HAP-1 (cell line): ENCODE measurements around the gene KLHL13.

Experiments used
- DNase-seq, 2 experiments: peaks; one replicate each; pipeline ENCODE4 v3.0.0-alpha.2; 2016 to 2020; ENCODE audit warnings: low spot score in 2 of 2
- H3K27me3 ChIP-seq: fragments of 250-450 bp; sonication (Bioruptor Pico); 2 replicates; pipeline ENCODE4 v1.5.1; 2020; ENCODE audit warnings: low read depth, mild to moderate bottlenecking, moderate library complexity
- H3K36me3 ChIP-seq: fragments of 250-450 bp; sonication (Bioruptor Pico); replicated peaks from 2 replicates; pipeline ENCODE4 v1.5.1; 2020; ENCODE audit warnings: mild to moderate bottlenecking
- H3K4me1 ChIP-seq: fragments of 250-450 bp; sonication (Bioruptor Pico); 2 replicates; pipeline ENCODE4 v1.5.1; 2020; ENCODE audit warnings: mild to moderate bottlenecking
- H3K4me3 ChIP-seq: fragments of 250-450 bp; sonication (Bioruptor Pico); 2 replicates; pipeline ENCODE4 v1.5.1; 2020; ENCODE audit warnings: mild to moderate bottlenecking, moderate library complexity
- H3K9me3 ChIP-seq: fragments of 250-450 bp; sonication (Bioruptor Pico); 2 replicates; pipeline ENCODE4 v1.5.1; 2020; ENCODE audit warnings: mild to moderate bottlenecking, moderate library complexity
- in situ Hi-C: fragments of 300-500 bp; cut with MboI; formaldehyde crosslinking; loops from 3 replicates; pipeline ENCODE4 v1.14.3; 2020; ENCODE audit warnings: low sequenced_read_pairs, inconsistent platforms, mixed read lengths

Gene KLHL13

DNA sequence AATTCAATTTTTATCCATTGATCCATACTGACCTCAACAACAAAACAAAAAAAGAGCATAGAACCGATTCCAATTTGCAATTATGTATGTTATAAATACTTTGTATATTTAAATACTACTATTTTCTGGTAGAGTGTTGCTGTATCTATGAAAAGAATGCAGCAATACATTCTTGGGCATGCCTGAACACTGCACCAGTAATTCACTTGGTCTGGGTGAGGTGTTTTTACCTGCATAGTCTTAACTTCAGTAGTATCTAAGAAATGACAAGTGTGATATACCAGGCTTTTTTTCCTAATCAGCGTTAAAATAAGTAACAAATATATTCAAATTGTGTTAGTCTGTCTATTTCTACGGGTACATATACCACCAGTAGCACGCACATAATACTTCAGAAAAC lies 120.2 kb downstream of the KLHL13 start:
- Histone ChIP-seq H3K27me3 (no peaks in the 10 kb centered on the region), H3K9me3 (no peaks in the 10 kb centered on the region), H3K36me3 (no peaks in the 10 kb centered on the region), H3K4me1 (peaks cover 2% of the 10 kb centered on the region; the same call in 1 of the 2 replicates), H3K4me3 (no peak overlapping the region)
- in situ Hi-C loops, result loop anchor here (25.0 kb wide), 1 partner anchor 241 kb away; no protein-coding TSS in a partner anchor
- DNase-seq, result no peak

DNA sequence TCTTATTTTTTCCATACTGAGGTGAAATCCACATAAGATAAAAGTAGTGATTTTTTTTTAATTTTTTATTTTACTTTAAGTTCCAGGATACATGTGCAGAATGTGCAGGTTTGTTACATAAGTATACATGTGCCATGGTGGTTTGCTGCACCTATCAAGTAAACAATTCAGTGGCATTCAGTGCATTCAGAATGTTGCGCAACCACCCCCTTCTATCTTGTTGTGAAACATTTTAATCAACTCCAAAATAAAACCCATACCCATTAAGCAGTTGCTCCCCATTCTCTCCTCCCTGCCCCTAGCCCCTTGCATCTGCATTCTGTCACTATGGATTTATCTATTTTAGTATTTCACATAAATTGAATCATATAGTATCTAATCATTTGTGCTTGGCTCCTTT lies 121.2 kb downstream of the KLHL13 start:
- Histone ChIP-seq H3K4me3 (no peak overlapping the region), H3K36me3 (no peaks in the 10 kb centered on the region), H3K27me3 (no peaks in the 10 kb centered on the region), H3K9me3 (no peaks in the 10 kb centered on the region), H3K4me1 (peaks cover 2% of the 10 kb centered on the region; the same call in 1 of the 2 replicates)
- no peak for DNase-seq
- in situ Hi-C loops, result loop anchor here (25.0 kb wide), 1 partner anchor 242 kb away; no protein-coding TSS in a partner anchor

DNA sequence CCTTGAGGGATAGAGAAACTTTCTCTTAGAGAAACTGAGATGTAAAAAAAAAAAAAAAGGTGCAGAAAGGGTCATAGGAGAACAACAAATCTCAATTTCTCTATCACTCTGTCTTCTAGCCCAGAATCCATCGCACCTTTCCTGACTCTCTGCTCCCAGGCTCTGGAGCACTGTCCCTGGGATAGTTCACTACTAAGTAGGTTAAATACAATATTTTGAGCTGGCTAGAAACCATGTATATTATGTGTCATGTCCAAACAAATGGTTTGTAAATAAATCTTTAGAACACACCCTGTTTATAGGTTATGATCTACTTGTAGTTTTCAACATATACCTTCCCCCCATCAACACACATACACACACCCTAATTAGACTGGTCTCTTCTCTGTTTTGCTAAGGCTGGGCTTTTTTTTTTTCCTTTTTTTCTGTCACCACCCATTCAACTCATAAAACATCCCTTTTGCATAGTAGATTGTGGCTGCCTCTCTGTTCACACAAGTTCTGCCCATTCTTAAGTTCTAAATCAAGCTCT lies 124.4 kb downstream of the KLHL13 start:
- no peaks in the 10 kb centered on the region for H3K27me3 ChIP-seq
- H3K9me3 ChIP-seq, result no peaks in the 10 kb centered on the region
- in situ Hi-C loops, result loop anchor here (25.0 kb wide), 1 partner anchor 245 kb away; no protein-coding TSS in a partner anchor
- DNase-seq, result no peak
- H3K4me3 ChIP-seq, result no peak overlapping the region
- H3K36me3 ChIP-seq, result no peaks in the 10 kb centered on the region
- peaks cover 2% of the 10 kb centered on the region; the same call in 1 of the 2 replicates for H3K4me1 ChIP-seq

DNA sequence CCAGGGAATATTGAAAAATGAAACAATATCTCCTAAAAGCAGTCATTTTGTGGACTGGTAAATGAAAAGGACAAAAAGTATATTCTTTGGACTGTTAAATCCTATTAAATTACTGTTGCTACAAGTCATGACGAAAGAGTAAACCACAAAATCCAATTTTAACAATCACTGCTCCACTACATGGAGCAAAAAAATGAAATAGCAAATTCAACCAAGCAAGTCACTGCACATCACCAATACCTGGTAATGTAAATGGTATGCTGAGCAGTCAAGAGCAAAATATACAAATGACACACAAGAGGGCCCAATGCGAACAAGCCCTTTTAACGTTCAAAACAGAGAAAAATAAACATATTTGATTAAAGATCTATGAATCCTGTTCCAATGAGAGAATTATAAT lies 126.2 kb downstream of the KLHL13 start:
- H3K27me3 ChIP-seq, result no peaks in the 10 kb centered on the region
- DNase-seq, result no peak
- in situ Hi-C loops, result loop anchor here (25.0 kb wide), 1 partner anchor 247 kb away; no protein-coding TSS in a partner anchor
- no peaks in the 10 kb centered on the region for H3K9me3 ChIP-seq
- H3K4me1 ChIP-seq, result peaks cover 2% of the 10 kb centered on the region; the same call in 1 of the 2 replicates
- H3K4me3 ChIP-seq, result no peak overlapping the region
- H3K36me3 ChIP-seq, result no peaks in the 10 kb centered on the region

DNA sequence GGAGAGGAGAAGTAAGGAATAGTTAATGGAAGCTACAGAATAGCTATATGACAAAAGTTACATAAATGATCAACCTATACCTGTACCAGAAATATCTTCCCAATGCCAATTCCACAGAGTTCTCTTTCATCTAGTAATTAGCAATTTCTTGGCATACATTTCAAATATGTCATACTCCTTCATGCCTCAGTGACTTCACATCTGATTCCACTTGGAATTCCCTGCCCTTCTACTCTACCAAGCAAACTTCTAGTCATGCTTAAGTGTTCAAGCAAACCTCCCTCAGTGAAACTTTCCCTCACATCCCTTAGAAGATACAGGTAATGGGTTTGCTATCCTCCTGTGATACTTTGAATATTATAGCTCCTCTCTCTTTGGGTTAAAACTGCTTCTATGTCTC lies 127.1 kb downstream of the KLHL13 start:
- peaks cover 2% of the 10 kb centered on the region; the same call in 1 of the 2 replicates for H3K4me1 ChIP-seq
- in situ Hi-C loops, result loop anchor here (25.0 kb wide), 1 partner anchor 248 kb away; no protein-coding TSS in a partner anchor
- no peak for DNase-seq
- no peaks in the 10 kb centered on the region for H3K27me3 ChIP-seq
- H3K9me3 ChIP-seq, result no peaks in the 10 kb centered on the region
- no peak overlapping the region for H3K4me3 ChIP-seq
- H3K36me3 ChIP-seq, result no peaks in the 10 kb centered on the region

DNA sequence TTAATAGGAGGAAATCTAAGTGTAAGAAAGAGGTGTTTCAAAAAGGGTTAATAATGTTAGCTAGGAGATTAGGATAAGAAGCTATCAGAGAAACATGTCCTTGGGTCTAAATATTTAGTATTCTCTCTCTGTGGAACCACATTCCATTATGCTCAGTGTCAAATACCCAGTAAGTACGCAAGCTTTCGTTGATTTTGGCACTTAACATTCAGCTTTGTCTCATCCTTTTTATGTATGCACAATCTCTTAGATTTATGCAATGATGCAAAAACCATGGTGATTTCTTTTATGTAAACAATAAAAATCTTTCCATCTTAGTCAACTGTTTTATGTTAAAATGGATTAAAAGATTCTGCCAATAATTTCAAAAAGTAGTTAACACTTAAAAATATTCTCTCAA lies 129.2 kb downstream of the KLHL13 start:
- DNase-seq, result no peak
- Histone ChIP-seq H3K4me1 (peaks cover 2% of the 10 kb centered on the region; the same call in 1 of the 2 replicates), H3K36me3 (no peaks in the 10 kb centered on the region), H3K27me3 (no peaks in the 10 kb centered on the region), H3K4me3 (no peak overlapping the region), H3K9me3 (no peaks in the 10 kb centered on the region)
- in situ Hi-C loops, result loop anchor here (25.0 kb wide), 1 partner anchor 250 kb away; no protein-coding TSS in a partner anchor

DNA sequence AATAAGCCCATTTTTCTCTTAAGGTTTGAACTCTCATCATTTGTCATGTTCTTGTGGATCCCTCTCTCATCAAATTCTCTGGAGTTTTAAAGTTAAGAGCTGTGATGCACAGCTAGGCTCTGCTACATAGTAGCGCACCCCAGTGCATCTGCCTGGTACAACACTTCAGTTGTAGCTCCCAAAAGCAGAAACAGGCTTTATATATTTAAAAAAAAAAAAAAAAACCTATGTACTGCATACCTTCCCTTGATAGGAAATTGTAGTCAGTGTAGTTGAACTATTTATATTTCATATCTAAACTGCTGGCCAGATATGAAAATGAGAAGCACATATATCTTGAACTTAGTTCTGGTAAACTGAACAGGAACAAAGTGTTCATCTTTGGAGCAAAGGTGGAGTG lies 131.4 kb downstream of the KLHL13 start:
- Histone ChIP-seq H3K9me3 (no peaks in the 10 kb centered on the region), H3K27me3 (no peaks in the 10 kb centered on the region), H3K4me1 (no peaks in the 10 kb centered on the region), H3K4me3 (no peak overlapping the region), H3K36me3 (no peaks in the 10 kb centered on the region)
- in situ Hi-C loops, result loop anchor here (25.0 kb wide), 1 partner anchor 252 kb away; no protein-coding TSS in a partner anchor
- peak in 1 of 2 experiments; percentile 46 for DNase-seq

DNA sequence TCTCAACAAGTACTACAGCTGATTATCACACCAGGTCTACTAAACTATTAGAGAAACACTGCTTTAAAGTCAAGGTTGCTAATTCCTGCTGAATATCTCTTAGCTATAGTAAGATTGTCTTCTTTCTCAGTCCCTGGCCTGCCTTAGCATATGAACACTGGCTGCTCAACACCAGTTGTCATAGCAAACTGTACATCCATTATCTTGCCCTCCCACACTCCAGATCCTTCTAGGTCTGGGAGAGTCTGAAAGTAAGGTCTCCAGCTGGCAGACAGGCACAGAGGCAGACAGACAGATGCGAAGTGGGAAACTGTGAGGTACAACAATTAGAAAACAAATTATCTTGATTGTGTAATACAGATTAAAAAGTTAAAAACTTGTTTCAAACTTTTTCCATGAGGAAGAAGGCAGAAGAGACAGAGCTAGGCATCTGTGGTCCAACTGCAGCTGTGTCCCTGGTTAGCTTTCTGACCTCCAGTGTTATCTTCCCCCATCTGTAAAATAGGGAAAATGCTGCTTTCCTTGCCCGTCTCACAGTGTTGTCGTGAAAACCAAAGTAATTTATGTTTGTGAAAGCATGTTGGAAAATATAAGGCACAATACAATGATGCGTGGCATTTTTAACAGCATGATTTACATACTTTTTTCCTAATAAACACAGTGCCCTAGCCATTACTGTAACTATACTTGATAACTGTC lies 133.8 kb downstream of the KLHL13 start:
- in situ Hi-C loops, result loop anchor here (25.0 kb wide), 1 partner anchor 254 kb away; no protein-coding TSS in a partner anchor
- Histone ChIP-seq H3K9me3 (no peaks in the 10 kb centered on the region), H3K36me3 (no peaks in the 10 kb centered on the region), H3K4me3 (no peak overlapping the region), H3K27me3 (no peaks in the 10 kb centered on the region), H3K4me1 (no peaks in the 10 kb centered on the region)
- DNase-seq, result no peak

DNA sequence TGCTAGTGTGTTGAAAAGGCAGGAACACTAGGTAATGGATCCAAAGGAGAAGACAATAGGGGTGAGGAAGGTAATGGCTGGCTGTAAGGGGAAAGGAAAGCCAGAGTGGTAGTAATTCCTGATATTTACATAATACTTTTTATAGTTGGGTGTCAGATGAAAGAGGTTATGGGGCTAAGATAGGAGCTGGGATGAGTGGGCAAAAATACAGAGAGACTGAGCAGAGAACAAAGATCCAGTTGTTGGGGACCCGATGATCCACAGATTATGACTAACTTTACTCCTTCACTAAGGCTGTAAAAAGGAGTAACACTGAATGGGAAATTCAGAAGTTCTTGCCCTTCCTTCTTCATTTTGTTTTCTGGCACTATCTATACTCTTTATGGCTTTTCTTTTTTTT lies 138.2 kb downstream of the KLHL13 start:
- DNase-seq, result no peak
- Histone ChIP-seq H3K9me3 (no peaks in the 10 kb centered on the region), H3K4me1 (peaks cover 6% of the 10 kb centered on the region), H3K4me3 (no peak overlapping the region), H3K36me3 (no peaks in the 10 kb centered on the region), H3K27me3 (no peaks in the 10 kb centered on the region)
- in situ Hi-C loops, result loop anchor here (25.0 kb wide), 1 partner anchor 259 kb away; no protein-coding TSS in a partner anchor

DNA sequence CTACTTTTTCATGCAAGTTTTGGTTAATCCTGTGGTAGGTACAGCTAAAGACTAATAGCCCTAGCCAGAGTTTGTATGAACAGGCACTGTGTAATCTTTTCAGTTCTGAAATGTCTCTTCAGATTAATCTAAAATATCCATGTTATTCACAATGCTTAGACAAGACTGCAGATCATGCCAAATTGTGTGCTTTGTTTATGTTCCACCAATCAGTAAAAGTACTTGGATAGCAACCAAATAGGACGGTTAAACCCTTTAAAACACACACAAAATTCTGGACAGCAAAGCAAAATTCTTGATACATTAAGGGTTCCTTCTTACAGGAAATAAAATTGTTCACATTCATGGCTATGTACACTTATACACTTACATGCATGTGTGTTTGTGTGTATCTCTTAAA lies 139.1 kb downstream of the KLHL13 start:
- H3K4me3 ChIP-seq, result no peak overlapping the region
- in situ Hi-C loops, result loop anchor here (25.0 kb wide), 1 partner anchor 260 kb away; no protein-coding TSS in a partner anchor
- no peaks in the 10 kb centered on the region for H3K9me3 ChIP-seq
- DNase-seq, result no peak
- peaks cover 10% of the 10 kb centered on the region for H3K4me1 ChIP-seq
- no peaks in the 10 kb centered on the region for H3K27me3 ChIP-seq
- H3K36me3 ChIP-seq, result no peaks in the 10 kb centered on the region

DNA sequence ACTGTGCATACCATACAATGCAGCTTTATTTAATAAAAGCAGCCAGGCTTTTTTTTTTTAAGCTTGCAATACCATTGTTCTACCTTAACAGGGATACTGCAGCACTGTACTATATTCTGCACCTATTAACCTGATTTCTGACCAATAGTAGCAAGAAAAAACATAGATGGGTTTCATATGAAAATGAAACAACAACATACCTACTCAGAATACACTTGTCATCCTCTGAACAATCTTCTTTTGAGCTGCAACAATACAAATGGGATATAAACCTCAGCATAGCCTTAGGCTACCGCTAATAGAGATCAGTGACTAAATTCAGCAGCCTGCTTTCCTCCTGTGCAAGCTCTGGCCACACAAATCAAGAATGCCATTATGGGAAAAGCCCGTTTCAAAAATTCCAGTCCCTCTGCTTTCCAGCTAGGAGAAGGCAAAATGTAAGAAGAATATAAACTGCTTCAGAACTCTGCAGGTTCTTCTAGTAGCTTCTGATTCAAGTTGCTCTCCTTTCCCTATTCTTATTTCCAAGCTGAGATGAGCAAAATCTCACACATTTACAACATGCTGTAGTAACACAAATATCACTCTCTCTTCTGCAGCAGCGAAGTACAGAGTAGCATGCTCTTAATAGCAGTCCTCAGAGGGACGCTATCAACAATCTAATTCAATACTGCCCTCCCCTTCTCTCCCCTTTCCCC lies 143.4 kb downstream of the KLHL13 start:
- no peak overlapping the region; the same call in 1 of the 2 replicates for H3K4me3 ChIP-seq
- H3K4me1 ChIP-seq, result peaks cover 26% of the 10 kb centered on the region
- H3K9me3 ChIP-seq, result no peaks in the 10 kb centered on the region
- peak; percentile 60 to 90 for DNase-seq
- in situ Hi-C loops, result no loop called here
- no peaks in the 10 kb centered on the region for H3K36me3 ChIP-seq
- H3K27me3 ChIP-seq, result no peaks in the 10 kb centered on the region

DNA sequence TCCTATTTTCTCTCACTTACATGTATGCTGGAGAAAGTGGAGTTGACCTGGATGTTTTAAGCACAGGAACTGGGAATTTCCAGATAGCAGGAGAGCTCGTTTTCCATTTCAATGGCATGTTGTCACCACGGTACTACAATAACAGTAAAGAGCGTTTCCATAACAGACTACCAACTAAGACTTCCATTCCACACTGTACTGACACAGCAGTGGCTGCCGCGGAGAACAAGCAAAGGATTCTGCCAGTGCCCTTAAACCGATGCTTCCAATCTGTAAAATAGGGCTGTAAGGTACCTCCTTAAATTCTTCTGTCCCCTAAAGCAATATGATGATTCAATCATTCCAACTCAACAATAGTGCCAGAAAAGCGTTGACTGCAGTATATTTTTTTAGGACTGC lies 143.9 kb downstream of the KLHL13 start:
- no peak overlapping the region for H3K4me3 ChIP-seq
- in situ Hi-C loops, result no loop called here
- H3K4me1 ChIP-seq, result peaks cover 26% of the 10 kb centered on the region
- peak; percentile 74 to 91 for DNase-seq
- H3K36me3 ChIP-seq, result no peaks in the 10 kb centered on the region
- no peaks in the 10 kb centered on the region for H3K9me3 ChIP-seq
- no peaks in the 10 kb centered on the region for H3K27me3 ChIP-seq

DNA sequence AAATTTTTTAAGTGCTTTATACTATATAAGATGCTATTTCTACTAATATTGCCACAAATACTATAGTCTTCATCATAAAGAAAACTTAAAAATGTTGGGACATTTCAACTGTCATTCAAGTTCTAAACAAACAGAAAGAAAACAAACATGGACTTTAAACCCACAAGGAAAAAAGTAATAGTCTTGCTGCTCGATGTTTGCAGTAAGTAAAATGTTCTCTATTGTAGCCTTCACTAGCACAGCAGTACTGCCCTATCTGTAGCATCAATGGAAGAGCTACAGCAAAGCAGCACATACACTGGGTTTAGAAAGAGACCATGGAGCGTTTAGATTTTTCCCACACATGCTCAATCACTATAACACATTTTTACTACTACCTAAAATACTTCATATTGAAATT lies 146.8 kb downstream of the KLHL13 start:
- H3K4me1 ChIP-seq, result peaks cover 26% of the 10 kb centered on the region
- DNase-seq, result no peak
- no peak overlapping the region for H3K4me3 ChIP-seq
- no peaks in the 10 kb centered on the region for H3K9me3 ChIP-seq
- no peaks in the 10 kb centered on the region for H3K27me3 ChIP-seq
- H3K36me3 ChIP-seq, result no peaks in the 10 kb centered on the region
- in situ Hi-C loops, result no loop called here
